Activated CD4-positive, alpha-beta T cell treated with anti-CD3 and anti-CD28 coated beads for 1 hour (primary cell): ENCODE data around the gene ENTHD1.

Source experiments
- DNase-seq: peaks from one replicate; pipeline ENCODE4 v3.0.0-alpha.2; 2020

Gene ENTHD1

DNA sequence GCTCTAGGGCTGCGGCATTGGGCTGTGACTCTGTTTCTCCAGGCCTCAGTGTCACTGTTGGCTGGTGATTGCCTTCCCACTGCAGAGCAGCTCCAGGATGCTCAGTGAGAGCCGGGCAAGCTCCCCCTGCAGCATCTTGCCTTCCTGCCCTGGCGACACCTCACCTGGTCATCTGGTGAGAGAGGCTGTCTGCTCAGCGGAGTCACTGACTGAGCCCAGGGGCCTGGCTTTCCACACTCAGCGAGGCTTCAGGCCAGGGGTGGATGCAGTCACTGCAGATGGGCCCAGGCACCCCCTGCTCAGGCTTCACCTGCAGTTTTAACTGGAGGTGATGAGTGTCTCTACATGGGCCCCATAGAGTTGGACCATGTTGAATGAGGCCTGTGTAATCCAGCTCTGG is 186.2 kb downstream of the ENTHD1 start:
- no peak for DNase-seq

DNA sequence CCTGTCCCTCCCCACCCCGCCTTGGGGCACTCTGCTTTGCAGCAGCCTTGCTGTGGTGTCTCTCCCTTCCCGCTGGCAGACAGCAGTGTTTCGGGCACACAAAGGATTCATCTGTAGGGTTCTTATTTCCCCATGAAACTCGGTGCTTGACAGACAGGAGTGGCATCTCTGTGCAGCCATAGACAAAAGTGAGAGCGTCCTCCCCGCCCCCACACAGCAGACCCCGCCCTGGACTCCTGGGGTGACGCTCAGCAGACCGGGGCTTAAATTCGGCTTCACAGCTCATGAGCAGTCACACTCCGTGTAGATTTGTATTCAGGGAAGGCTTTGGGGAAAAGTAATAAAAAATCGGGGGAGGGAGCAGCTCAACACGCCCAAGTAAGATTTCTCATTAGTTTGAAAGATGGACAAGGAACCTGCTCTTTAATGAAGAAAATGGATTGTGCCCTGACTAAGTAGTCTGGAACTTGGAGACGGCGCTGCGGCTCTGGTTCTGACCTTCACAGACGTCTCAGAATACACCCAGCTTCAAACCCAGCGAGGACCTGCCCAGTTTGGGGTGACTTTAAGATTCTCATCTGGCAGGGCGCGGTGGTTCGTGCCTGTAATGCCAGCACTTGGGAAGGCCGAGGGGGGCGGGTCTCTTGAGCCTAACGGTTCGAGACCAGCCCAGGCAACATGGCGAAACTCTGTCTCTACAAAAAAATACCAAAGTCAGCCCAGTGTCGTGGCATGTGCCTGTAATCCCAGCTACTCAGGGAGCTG is 187.0 kb downstream of the ENTHD1 start:
- DNase-seq = no peak

DNA sequence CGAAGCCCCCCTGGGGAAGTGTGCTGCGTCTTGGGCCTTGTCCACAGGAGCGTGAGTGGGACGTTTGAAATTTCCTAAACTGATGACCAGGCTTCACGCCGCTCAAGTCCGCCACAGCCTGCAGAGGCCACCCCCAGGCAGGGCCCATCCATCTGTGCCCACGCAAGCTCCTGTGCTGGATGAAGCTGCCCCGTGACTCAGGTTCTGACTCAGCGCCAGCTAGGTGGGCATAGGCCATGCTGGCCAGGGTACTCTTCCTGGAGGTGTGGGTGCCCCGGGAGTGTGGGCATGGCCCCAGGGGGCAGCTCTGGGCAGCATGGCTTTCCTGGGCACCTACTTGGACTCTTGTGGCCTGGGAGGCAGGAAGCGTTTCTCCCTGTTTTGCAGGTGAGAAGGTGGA is 188.2 kb downstream of the ENTHD1 start:
- no peak for DNase-seq

DNA sequence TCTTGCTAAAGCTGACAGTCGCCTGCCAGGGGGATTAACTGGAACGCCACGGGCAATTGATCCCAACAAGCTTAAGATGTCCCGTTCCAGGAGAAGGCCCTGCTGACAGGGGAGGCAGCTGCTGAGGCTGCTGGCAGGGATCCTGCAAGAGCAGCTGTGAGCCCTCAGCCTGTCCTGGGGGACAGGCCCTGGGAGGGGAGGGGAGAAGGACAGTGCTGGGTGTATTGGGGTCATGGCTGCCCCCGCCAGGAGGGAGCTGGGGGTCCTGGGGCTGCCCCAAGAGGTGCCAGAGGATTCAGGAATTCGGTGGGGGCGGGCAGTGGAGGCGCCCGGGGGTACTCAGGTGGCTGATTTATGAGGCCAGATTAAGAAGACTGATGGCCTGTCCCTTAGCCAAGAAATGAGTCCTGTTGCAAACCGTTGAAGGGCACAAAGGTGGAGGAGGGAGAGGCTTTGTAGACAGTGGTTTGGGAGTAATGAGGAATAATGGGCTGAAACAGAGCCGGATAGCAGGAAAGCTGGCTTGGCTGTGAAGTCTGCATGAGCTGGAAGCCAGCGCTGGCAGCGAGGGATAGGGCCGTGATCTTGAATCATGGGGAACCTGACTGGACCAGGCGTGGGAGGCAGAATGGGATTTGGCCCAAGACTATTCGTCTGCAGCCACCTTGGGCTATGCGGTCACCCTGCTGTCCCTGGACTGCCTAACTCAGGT is 189.5 kb downstream of the ENTHD1 start:
- DNase-seq = no peak

DNA sequence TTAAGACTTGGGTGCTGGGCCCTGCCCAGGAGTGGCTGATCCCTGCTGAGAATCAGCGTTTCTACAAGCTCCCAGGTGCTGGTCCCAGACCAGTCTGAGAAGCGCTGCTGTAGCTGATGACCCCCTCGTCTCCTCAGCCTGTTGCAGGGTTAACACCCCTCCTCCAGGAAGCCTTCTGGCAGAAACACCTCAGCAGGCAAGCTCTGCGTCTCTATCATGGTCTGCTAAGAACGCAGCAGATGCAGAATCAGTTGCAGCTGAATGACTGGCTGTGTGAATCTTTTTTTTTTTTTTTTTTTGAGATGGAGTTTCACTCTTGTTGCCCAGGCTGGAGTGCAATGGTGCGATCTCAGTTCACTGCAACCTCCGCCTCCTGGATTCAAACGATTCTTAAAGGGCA is 190.5 kb downstream of the ENTHD1 start:
- no peak for DNase-seq

DNA sequence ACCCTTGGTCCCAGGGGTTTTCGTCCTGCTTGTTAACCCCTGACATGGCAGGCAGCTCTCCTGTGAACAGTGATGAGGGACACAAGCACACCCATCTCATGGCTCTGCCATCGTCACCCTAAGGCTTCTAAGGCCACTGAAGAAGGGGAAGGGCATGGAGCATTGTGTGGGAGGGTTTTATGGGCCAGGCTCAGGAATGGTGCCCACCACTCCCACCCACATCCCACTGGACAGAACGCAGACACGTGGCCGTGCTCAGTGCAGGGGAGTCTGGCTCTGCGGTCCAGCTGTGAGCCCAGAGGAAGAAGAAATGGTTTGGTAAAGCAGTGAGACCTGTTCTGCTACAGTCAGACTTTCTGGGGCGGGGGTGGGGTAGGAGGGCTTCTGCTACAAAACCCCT is 193.0 kb downstream of the ENTHD1 start:
- no peak for DNase-seq

DNA sequence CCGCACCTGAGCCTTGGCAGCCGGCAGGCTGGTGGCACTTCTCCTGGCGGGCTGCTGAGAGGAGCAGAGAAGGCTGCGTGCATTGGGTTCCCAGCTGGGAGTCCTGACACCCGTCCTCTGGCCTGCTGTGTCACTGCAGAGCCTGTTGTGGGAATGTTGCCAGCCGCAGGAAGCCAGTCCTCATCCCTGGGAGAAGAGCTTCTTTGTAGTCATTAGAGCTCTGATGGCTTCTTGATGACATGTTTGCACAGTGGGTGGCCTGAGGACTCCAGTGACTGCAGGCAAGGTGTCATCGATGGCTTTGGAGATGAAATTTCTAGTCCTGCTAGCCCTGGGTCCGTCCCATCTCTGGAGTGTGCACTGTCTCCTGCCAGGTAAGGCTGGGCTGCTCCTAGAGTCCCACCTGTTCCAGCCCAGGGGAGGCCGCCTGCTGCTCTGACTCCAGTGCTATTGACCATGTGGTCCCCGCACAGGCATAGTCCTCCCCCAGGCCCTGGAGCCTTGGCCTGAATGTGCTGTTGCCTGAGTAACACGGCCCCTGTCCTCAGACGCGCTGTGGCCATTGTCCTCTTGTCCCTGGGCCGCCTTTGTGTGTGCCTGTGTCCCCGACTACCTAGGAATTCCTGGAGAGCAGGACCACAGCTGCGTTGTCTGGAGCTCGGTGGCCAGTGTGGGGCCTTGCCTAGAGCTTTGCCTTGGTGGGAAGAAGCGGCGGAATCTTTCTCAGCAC is 193.8 kb downstream of the ENTHD1 start:
- DNase-seq = no peak

DNA sequence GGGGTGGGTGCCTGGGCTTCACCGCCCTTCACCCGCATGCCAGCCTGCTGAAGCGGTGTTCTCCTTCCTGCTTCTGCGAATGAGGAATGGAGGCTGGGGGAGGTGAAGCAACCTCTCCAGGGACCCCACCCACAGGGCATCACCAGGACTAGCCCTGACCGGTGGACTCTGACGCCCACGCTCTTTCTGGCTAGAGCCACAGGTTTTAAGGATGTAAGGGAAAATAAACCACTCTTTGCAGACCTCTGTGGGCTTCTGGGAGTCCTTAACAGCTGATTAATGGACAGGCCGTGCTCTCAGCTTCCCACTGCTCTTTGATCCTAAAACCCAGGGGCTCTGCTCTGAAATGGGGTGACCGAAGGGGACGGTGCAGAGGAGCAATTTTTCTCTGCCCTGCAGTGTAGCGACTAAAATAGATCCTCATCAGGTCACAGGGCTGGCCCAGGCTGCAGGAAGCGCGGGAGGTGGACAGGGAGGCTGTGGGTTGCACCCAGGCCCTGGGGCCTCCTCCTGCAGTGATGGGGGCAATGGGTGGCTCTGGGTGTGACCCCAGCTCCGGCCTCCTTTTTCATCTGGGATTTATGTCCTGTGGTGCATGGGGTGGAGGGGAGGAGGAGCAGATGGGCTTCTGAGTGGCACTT is 195.7 kb downstream of the ENTHD1 start:
- no peak for DNase-seq

DNA sequence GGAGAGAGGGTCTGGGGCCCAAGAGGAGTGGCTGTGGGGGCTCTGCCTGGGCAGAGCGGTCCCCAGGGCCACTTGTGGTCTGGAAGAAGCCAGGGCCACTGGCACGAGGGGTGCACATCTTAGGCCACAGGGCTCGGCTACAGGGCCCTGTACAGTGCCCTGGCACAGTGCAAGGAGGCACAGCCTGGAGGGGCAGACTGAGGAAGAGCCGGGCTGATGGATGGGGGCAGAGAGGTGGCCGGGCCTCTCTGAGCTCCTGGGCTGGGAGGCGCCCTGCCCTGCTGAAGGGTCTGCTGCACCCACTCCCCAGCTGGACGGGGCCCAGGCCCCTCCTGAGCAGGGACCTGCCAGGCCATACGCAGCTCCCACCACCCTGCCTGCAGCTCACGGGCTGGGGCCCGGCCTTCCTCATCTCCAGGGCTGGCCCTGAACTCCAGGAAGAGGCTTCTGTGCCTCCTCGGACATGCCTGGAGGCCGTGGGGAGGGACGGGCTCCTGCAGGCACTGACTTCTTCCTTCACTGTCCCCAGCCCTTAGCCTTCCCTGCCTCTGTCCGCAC is 199.5 kb downstream of the ENTHD1 start:
- DNase-seq = no peak
